HG02759 (cell line): ENCODE results near the gene CCL4.
"Not testable (repeated sequence)": the region's sequence is repeated elsewhere in the genome, so short reads cannot be mapped to it uniquely, and the experiment has no call there.

ENCODE experiments used
- ATAC-seq: cut with Tn5 transposase; IDR thresholded peaks from one replicate; pipeline ENCODE4 v1.9.1; 2021; ENCODE audit warnings: mild to moderate bottlenecking, moderate library complexity; ENCODE audit not compliant: unreplicated experiment

CCL4 gene

GRCh38 chr17:36115649-36115977 lies 12.0 kb downstream of the CCL4 start:
- ATAC-seq, result not testable (repeated sequence)

- no peak for ATAC-seq
These were observed 14.1 kb downstream of the CCL4 start for GRCh38 chr17:36117505-36118382.

GRCh38 chr17:36118477-36119353 lies 15.1 kb downstream of the CCL4 start:
- ATAC-seq, result no peak

- ATAC-seq, result no peak
These were observed 16.6 kb downstream of the CCL4 start for GRCh38 chr17:36120221-36120620.

GRCh38 chr17:36121099-36121498 lies 17.5 kb downstream of the CCL4 start:
- not testable (repeated sequence) for ATAC-seq

GRCh38 chr17:36123431-36123830 lies 19.8 kb downstream of the CCL4 start:
- ATAC-seq, result no peak

GRCh38 chr17:36124879-36125824 lies 21.5 kb downstream of the CCL4 start:
- ATAC-seq, result no peak

GRCh38 chr17:36127199-36127893 lies 23.7 kb downstream of the CCL4 start:
- peak; percentile 60 for ATAC-seq

- ATAC-seq, result no peak
These were observed 24.3 kb downstream of the CCL4 start for GRCh38 chr17:36127911-36128310.

- ATAC-seq, result no peak
These were observed 24.9 kb downstream of the CCL4 start for GRCh38 chr17:36128411-36128978.

- no peak for ATAC-seq
These were observed 26.0 kb downstream of the CCL4 start for GRCh38 chr17:36129616-36130015.

GRCh38 chr17:36130346-36130745 lies 26.7 kb downstream of the CCL4 start:
- ATAC-seq, result no peak

GRCh38 chr17:36131421-36131820 lies 27.8 kb downstream of the CCL4 start:
- no peak for ATAC-seq

- ATAC-seq, result no peak
These were observed 28.3 kb downstream of the CCL4 start for GRCh38 chr17:36131931-36132330.

- peak; percentile 43 for ATAC-seq
These were observed 28.8 kb downstream of the CCL4 start for GRCh38 chr17:36132421-36132831.

GRCh38 chr17:36133602-36134236 lies 30.1 kb downstream of the CCL4 start:
- no peak for ATAC-seq

- no peak for ATAC-seq
These were observed 31.8 kb downstream of the CCL4 start for GRCh38 chr17:36135465-36135864.

- ATAC-seq, result no peak
These were observed 32.4 kb downstream of the CCL4 start for GRCh38 chr17:36136036-36136435.

GRCh38 chr17:36136439-36136838 lies 32.8 kb downstream of the CCL4 start:
- no peak for ATAC-seq
